GM23338 (cell line): Measurements from ENCODE around the gene ERC2. TPM values are rescaled to one million over a fixed set of nuclear protein-coding genes. Genes with fewer than 3 reads are reported as not detected.

Experiments
- ATAC-seq: fragments of 200-7000 bp; cut with Tn5 transposase; 3 replicates; pipeline ENCODE4 v1.9.1; 2020
- DNase-seq: peaks from one replicate; pipeline ENCODE4 v3.0.0-alpha.2; 2015; ENCODE audit warnings: low spot score
- H2AFZ ChIP-seq: fragments of 200-600 bp; sonication (generic); 2 replicates; pipeline ENCODE4 v1.8.0; 2016; ENCODE audit warnings: antibody characterized with exemption, mild to moderate bottlenecking, moderate library complexity
- H3F3A ChIP-seq: fragments of 200-600 bp; sonication (generic); replicated peaks from 2 replicates; pipeline ENCODE4 v1.8.0; 2017; ENCODE audit warnings: antibody characterized with exemption, mixed run types, low read depth
- H3K27ac ChIP-seq: fragments of 200-600 bp; sonication (generic); 2 replicates; pipeline ENCODE4 v1.6.1; 2016; ENCODE audit warnings: low read depth
- H3K27me3 ChIP-seq: fragments of 200-600 bp; sonication (generic); 2 replicates; pipeline ENCODE4 v1.8.0; 2016; ENCODE audit warnings: mild to moderate bottlenecking, mixed run types, moderate library complexity; ENCODE audit not compliant: insufficient read depth
- H3K36me3 ChIP-seq: fragments of 200-600 bp; sonication (generic); 2 replicates; pipeline ENCODE4 v1.8.0; 2016; ENCODE audit warnings: mild to moderate bottlenecking; ENCODE audit not compliant: insufficient read depth
- H3K4me1 ChIP-seq: fragments of 200-600 bp; sonication (generic); 2 replicates; pipeline ENCODE4 v1.8.0; 2016; ENCODE audit warnings: mild to moderate bottlenecking, moderate library complexity; ENCODE audit not compliant: insufficient read depth
- H3K4me2 ChIP-seq: fragments of 200-600 bp; sonication (generic); 2 replicates; pipeline ENCODE4 v1.7.1; 2017; ENCODE audit warnings: mixed run types
- H3K4me3 ChIP-seq: fragments of 200-600 bp; sonication (generic); 2 replicates; pipeline ENCODE4 v1.6.1; 2016; ENCODE audit warnings: mixed run types
- H3K79me2 ChIP-seq: fragments of 200-600 bp; sonication (generic); replicated peaks from 2 replicates; pipeline ENCODE4 v1.8.0; 2017; ENCODE audit warnings: mild to moderate bottlenecking; ENCODE audit not compliant: insufficient read depth
- H3K9me2 ChIP-seq: fragments of 200-600 bp; sonication (generic); 2 replicates; pipeline ENCODE4 v1.8.0; 2017; ENCODE audit not compliant: insufficient read depth
- H4K20me1 ChIP-seq: fragments of 200-600 bp; sonication (generic); replicated peaks from 2 replicates; pipeline ENCODE4 v1.8.0; 2017; ENCODE audit warnings: mild to moderate bottlenecking; ENCODE audit not compliant: insufficient read depth
- H3K27ac Mint-ChIP-seq: 2 replicates; pipeline ENCODE4 v1.8.0; 2020; ENCODE audit warnings: inconsistent platforms, mild to moderate bottlenecking, moderate library complexity, mixed read lengths
- H3K27me3 Mint-ChIP-seq: 3 replicates; pipeline ENCODE4 v1.8.0; 2022; ENCODE audit warnings: low read depth, mild to moderate bottlenecking, moderate library complexity, mixed read lengths, inconsistent platforms; ENCODE audit not compliant: insufficient read depth, poor library complexity
- H3K36me3 Mint-ChIP-seq: 3 replicates; pipeline ENCODE4 v1.8.0; 2021; ENCODE audit warnings: low read depth, mild to moderate bottlenecking, inconsistent platforms, moderate library complexity, mixed read lengths
- H3K4me1 Mint-ChIP-seq: 3 replicates; pipeline ENCODE4 v1.8.0; 2020; ENCODE audit warnings: mild to moderate bottlenecking, inconsistent platforms, mixed read lengths
- H3K4me3 Mint-ChIP-seq: 3 replicates; pipeline ENCODE4 v1.8.0; 2021; ENCODE audit warnings: moderate library complexity, mild to moderate bottlenecking, inconsistent platforms, mixed read lengths
- H3K9me3 Mint-ChIP-seq: 3 replicates; pipeline ENCODE4 v1.8.0; 2020; ENCODE audit warnings: moderate library complexity, mild to moderate bottlenecking, inconsistent platforms, mixed read lengths
- CREB1 ChIP-seq: fragments of 250-450 bp; sonication (Bioruptor Pico); IDR thresholded peaks from 2 replicates; pipeline ENCODE4 v1.5.0; 2020; ENCODE audit warnings: low read depth, mild to moderate bottlenecking, moderate library complexity
- EZH2 ChIP-seq: fragments of 200-600 bp; sonication (generic); IDR thresholded peaks from one replicate; pipeline ENCODE4 v1.8.0; 2017; ENCODE audit warnings: antibody characterized with exemption, mild to moderate bottlenecking, low read depth; ENCODE audit not compliant: unreplicated experiment
- EZH2phosphoT487 ChIP-seq: fragments of 200-600 bp; sonication (generic); IDR thresholded peaks from one replicate; pipeline ENCODE4 v1.8.1; 2018; ENCODE audit warnings: antibody characterized with exemption; ENCODE audit not compliant: unreplicated experiment
- JUNB ChIP-seq: IDR thresholded peaks from one replicate; pipeline ENCODE4 v1.6.1; 2016; ENCODE audit warnings: antibody characterized with exemption; ENCODE audit not compliant: unreplicated experiment
- NANOG ChIP-seq: IDR thresholded peaks from 2 replicates; pipeline ENCODE4 v1.6.1; 2016; ENCODE audit warnings: antibody characterized with exemption, borderline replicate concordance
- POLR2AphosphoS5 ChIP-seq: IDR thresholded peaks from 2 replicates; pipeline ENCODE4 v1.6.1; 2016; ENCODE audit warnings: antibody characterized with exemption, low read depth
- STAT1 ChIP-seq: IDR thresholded peaks from one replicate; pipeline ENCODE4 v1.6.1; 2016; ENCODE audit warnings: antibody characterized with exemption; ENCODE audit not compliant: unreplicated experiment
- ZNF114 ChIP-seq: fragments of 250-450 bp; sonication (Bioruptor Pico); IDR thresholded peaks from 2 replicates; pipeline ENCODE4 v1.5.0; 2020; ENCODE audit warnings: mild to moderate bottlenecking, moderate library complexity
- ZNF331 ChIP-seq: fragments of 250-450 bp; sonication (Bioruptor Pico); IDR thresholded peaks from 2 replicates; pipeline ENCODE4 v1.5.0; 2020; ENCODE audit warnings: low read depth, mild to moderate bottlenecking, moderate library complexity
- polyA plus RNA-seq: library from polyadenylated mRNA; unstranded; fragments of >200 nt; fragmentation: Nextera tagmentation; extraction: Ambion mirVana; gene quantifications from 2 replicates; pipeline ENCODE4 v1.2.1, GENCODE V29; 2016
- total RNA-seq: library from RNA; depleted of rRNA; stranded (reverse); fragments of >200 nt; shearing (Covaris generic); gene quantifications from 2 replicates; pipeline ENCODE4 v1.2.3, GENCODE V29; 2014
- TF ChIP-seq, protein P1 (sequence below), 2 experiments: fragments of 200-600 bp in 1 of 2; sonication (generic) in 1 of 2; conservative IDR thresholded peaks; 2 replicates each; pipeline versions ENCODE4 v1.5.1 to v1.6.1; 2016 to 2017; ENCODE audit warnings: antibody characterized with exemption in 2 of 2, low read depth in 2 of 2, mild to moderate bottlenecking in 2 of 2, moderate library complexity in 1 of 2
- TF ChIP-seq, protein P2 (sequence below): IDR thresholded peaks from one replicate; pipeline ENCODE4 v1.6.1; 2018; ENCODE audit warnings: antibody characterized with exemption; ENCODE audit not compliant: unreplicated experiment
- TF ChIP-seq, protein P3 (sequence below): IDR thresholded peaks from 2 replicates; pipeline ENCODE4 v1.6.1; 2016; ENCODE audit warnings: antibody characterized with exemption

ERC2 gene
- total and polyA plus RNA-seq, 2 experiments from 2014 or later: 11.8 to 13.7 TPM

DNA sequence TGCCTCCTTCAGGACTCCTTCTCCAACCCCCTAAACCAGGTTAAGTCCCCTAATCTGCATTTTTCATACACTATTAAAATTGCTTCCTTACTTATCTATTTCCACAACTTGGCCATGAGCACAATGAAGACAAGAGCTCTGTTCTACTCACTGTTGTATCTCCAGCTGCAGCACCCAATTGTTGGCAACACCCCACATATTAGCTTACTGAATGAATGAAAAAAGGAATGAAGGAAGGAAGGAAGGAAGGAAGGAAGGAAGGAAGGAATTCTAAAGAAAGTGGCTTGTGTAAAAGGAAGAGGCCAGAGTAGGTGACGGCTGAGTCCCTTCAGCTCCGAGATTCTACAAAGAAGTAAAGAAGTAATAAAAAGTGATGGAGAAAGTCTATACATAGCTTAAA lies 444.7 kb downstream of the ERC2 start:
- TF ChIP-seq NANOG (no peak), ZNF331 (CRISPR knock-in tag) (no peak), STAT1 (no peak), EZH2phosphoT487 (no peak), EZH2 (no peak), JUNB (no peak), CREB1 (CRISPR knock-in tag) (no peak), POLR2AphosphoS5 (no peak), ZNF114 (CRISPR knock-in tag) (no peak)
- TF ChIP-seq, protein P1, sequence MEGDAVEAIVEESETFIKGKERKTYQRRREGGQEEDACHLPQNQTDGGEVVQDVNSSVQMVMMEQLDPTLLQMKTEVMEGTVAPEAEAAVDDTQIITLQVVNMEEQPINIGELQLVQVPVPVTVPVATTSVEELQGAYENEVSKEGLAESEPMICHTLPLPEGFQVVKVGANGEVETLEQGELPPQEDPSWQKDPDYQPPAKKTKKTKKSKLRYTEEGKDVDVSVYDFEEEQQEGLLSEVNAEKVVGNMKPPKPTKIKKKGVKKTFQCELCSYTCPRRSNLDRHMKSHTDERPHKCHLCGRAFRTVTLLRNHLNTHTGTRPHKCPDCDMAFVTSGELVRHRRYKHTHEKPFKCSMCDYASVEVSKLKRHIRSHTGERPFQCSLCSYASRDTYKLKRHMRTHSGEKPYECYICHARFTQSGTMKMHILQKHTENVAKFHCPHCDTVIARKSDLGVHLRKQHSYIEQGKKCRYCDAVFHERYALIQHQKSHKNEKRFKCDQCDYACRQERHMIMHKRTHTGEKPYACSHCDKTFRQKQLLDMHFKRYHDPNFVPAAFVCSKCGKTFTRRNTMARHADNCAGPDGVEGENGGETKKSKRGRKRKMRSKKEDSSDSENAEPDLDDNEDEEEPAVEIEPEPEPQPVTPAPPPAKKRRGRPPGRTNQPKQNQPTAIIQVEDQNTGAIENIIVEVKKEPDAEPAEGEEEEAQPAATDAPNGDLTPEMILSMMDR (conservative IDR thresholded peaks at IDR 0.05; ENCODE audit: low read depth in 2 of 2): no peak
- TF ChIP-seq, protein P2, sequence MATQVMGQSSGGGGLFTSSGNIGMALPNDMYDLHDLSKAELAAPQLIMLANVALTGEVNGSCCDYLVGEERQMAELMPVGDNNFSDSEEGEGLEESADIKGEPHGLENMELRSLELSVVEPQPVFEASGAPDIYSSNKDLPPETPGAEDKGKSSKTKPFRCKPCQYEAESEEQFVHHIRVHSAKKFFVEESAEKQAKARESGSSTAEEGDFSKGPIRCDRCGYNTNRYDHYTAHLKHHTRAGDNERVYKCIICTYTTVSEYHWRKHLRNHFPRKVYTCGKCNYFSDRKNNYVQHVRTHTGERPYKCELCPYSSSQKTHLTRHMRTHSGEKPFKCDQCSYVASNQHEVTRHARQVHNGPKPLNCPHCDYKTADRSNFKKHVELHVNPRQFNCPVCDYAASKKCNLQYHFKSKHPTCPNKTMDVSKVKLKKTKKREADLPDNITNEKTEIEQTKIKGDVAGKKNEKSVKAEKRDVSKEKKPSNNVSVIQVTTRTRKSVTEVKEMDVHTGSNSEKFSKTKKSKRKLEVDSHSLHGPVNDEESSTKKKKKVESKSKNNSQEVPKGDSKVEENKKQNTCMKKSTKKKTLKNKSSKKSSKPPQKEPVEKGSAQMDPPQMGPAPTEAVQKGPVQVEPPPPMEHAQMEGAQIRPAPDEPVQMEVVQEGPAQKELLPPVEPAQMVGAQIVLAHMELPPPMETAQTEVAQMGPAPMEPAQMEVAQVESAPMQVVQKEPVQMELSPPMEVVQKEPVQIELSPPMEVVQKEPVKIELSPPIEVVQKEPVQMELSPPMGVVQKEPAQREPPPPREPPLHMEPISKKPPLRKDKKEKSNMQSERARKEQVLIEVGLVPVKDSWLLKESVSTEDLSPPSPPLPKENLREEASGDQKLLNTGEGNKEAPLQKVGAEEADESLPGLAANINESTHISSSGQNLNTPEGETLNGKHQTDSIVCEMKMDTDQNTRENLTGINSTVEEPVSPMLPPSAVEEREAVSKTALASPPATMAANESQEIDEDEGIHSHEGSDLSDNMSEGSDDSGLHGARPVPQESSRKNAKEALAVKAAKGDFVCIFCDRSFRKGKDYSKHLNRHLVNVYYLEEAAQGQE: no peak
- TF ChIP-seq, protein P3, sequence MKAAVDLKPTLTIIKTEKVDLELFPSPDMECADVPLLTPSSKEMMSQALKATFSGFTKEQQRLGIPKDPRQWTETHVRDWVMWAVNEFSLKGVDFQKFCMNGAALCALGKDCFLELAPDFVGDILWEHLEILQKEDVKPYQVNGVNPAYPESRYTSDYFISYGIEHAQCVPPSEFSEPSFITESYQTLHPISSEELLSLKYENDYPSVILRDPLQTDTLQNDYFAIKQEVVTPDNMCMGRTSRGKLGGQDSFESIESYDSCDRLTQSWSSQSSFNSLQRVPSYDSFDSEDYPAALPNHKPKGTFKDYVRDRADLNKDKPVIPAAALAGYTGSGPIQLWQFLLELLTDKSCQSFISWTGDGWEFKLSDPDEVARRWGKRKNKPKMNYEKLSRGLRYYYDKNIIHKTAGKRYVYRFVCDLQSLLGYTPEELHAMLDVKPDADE: no peak
- H3K9me2 ChIP-seq: 0 out of 2 replicates have a peak, but pooled peaks cover 7% of the 10 kb centered on the region
- no peak overlapping the region for H3K4me3 ChIP-seq
- no peaks in the 10 kb centered on the region for H3K27me3 Mint-ChIP-seq
- no peak for ATAC-seq
- no peak overlapping the region for H3K4me2 ChIP-seq
- H3F3A ChIP-seq: no peaks in the 10 kb centered on the region
- H3K36me3 ChIP-seq: no peaks in the 10 kb centered on the region
- H3K4me3 Mint-ChIP-seq: no peak overlapping the region
- no peaks in the 10 kb centered on the region for H4K20me1 ChIP-seq
- H3K27ac ChIP-seq: no peak overlapping the region
- peaks cover 5% of the 10 kb centered on the region; the same call in 2 of the 3 replicates for H3K4me1 Mint-ChIP-seq
- H3K4me1 ChIP-seq: no peaks in the 10 kb centered on the region
- no peaks in the 10 kb centered on the region for H3K79me2 ChIP-seq
- H3K27me3 ChIP-seq: no peaks in the 10 kb centered on the region
- H3K27ac Mint-ChIP-seq: no peak overlapping the region
- no peak overlapping the region for H2AFZ ChIP-seq
- no peaks in the 10 kb centered on the region for H3K36me3 Mint-ChIP-seq
- no peak for DNase-seq
- no peaks in the 10 kb centered on the region; the same call in 2 of the 3 replicates for H3K9me3 Mint-ChIP-seq
